ENCODE data around the gene SMIM20. TPM values are rescaled to one million over a fixed set of nuclear protein-coding genes. Genes with fewer than 3 reads are reported as not detected.

The SMIM20 gene
- total RNA-seq, 1 donor from 2014 or later: 17.0 TPM

DNA sequence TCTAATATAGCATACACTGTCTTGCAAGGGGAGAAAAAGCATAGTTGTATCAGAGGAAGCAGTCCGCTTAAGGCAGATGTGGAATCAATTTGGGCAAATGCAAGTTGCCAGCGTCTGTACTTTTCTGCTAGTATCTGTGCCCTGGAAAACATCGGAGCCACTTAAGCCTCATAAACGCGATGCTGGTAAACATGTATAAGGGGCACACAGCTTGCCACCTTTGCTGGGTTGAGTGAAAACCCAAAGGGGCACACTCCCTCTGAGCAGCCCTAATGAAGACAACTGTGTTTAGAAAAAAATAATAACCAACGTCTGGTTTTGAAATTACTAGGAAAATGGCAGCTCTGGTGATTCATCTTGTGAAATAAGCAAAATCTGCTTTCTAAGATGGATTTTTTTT is 24.3 kb downstream of the SMIM20 start:
- peaks cover 15% of the 10 kb centered on the region for H3K36me3 Mint-ChIP-seq (ENCODE audit: low read depth)
- H3K4me1 Mint-ChIP-seq (ENCODE audit: low read depth): peaks cover 34% of the 10 kb centered on the region
- DNase-seq (ENCODE audit: low spot score): no peak
- peaks cover 8% of the 10 kb centered on the region for H3K9me3 Mint-ChIP-seq
- H3K27me3 Mint-ChIP-seq (ENCODE audit: low read depth): no peaks in the 10 kb centered on the region
- peak overlapping the region; percentile 59 for H3K4me3 Mint-ChIP-seq (ENCODE audit: low read depth)
- intact Hi-C loops (cut with micrococcal nuclease): loop anchor here (1.0 to 5.0 kb wide), 5 partner anchors 24 to 259 kb away; partner anchors contain the start of genes SEL1L3 and SMIM20
- peak overlapping the region; percentile 96 for H3K27ac Mint-ChIP-seq

DNA sequence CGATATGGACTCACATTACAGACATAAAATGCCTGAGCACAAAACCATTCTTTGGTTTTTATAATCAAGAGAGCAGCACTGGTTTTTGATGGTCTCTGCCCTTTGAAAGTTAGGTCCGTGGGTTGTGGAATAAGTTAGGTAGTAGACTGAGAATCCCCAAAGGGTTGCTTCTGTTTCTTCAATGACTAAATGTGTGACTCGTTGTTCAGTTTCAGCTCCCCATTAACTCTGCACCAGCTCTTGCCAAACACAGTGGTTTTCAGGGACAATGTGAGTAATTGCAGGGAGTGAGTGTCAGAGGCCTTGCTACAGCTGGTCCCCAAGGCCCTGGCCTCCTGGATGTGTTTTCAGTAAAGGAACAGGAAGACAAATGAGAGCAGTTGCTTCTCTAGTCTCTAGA is 24.8 kb downstream of the SMIM20 start:
- Mint-ChIP-seq H3K36me3 (ENCODE audit: low read depth) (peaks cover 15% of the 10 kb centered on the region), H3K4me3 (ENCODE audit: low read depth) (peak overlapping the region; percentile 59), H3K4me1 (ENCODE audit: low read depth) (peaks cover 34% of the 10 kb centered on the region), H3K27me3 (ENCODE audit: low read depth) (no peaks in the 10 kb centered on the region), H3K27ac (peak overlapping the region; percentile 96), H3K9me3 (peaks cover 8% of the 10 kb centered on the region)
- peak; percentile 21 for DNase-seq (ENCODE audit: low spot score)
- intact Hi-C loops (cut with micrococcal nuclease): loop anchor here (1.0 to 5.0 kb wide), 5 partner anchors 24 to 259 kb away; partner anchors contain the start of genes SEL1L3 and SMIM20

DNA sequence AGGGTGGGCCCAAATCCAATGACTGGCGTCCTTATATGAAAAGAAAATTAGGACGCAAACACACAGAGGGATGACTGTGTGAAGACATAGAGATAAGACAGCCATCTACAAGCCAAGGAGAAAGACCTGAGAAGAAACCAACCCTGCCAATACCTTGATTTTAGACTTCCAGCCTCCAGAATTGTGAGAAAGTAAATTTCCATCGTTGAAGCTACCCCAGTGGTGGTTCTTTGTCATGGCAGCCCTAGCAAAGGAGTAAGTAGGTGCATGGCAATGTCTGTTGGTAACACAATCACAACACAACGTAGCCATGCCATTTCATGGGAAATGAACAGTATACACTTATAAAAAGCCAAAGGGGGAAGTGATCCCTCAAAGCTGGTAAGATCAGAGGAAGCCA is 25.3 kb downstream of the SMIM20 start:
- Mint-ChIP-seq H3K9me3 (peaks cover 8% of the 10 kb centered on the region), H3K4me3 (ENCODE audit: low read depth) (peak overlapping the region; percentile 59), H3K36me3 (ENCODE audit: low read depth) (peaks cover 15% of the 10 kb centered on the region), H3K4me1 (ENCODE audit: low read depth) (peaks cover 34% of the 10 kb centered on the region), H3K27me3 (ENCODE audit: low read depth) (no peaks in the 10 kb centered on the region), H3K27ac (peak overlapping the region; percentile 96)
- DNase-seq (ENCODE audit: low spot score): no peak
- intact Hi-C loops (cut with micrococcal nuclease): loop anchor here (2.0 to 5.0 kb wide), 3 partner anchors 69 to 258 kb away; partner anchors contain the start of gene SEL1L3

DNA sequence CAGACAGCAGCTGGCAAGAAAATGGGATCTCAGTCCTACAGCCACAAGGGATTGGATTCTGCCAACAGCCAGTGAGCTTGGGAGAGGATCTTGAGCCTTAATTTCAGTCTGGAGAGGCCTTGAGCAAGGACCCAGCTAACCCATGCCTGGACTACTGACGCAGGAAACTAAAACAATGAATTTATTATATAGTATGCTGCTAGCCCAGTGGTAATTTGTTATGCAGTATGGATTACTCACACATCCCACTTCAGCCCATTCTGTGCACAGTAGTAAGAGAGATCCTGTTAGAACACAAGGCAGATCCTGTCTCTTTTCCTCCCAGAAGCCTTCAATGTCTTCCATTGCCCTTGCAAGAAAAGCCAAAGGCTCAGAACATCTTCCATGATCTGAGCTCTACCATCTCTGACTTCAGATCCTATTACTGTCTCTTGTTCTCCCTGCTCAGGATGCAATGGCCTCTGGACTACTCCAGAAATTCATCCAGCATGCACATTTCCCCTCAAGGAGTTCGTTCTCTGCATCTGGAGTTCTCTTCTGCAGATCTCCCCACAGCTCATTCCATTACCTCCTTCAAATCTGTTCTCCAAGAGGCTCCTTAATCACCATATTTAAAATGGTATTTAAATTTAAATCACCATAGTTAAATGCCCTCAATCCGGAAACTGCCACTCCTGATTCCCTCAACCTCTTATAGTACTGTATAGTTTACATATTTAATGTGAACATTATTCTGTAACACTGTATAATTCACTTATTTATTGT is 27.6 kb downstream of the SMIM20 start:
- Mint-ChIP-seq H3K36me3 (ENCODE audit: low read depth) (peaks cover 15% of the 10 kb centered on the region), H3K27ac (no peak overlapping the region), H3K9me3 (peaks cover 8% of the 10 kb centered on the region), H3K27me3 (ENCODE audit: low read depth) (no peaks in the 10 kb centered on the region), H3K4me3 (ENCODE audit: low read depth) (no peak overlapping the region), H3K4me1 (ENCODE audit: low read depth) (peaks cover 34% of the 10 kb centered on the region)
- intact Hi-C loops (cut with micrococcal nuclease): no loop called here
- no peak for DNase-seq (ENCODE audit: low spot score)

DNA sequence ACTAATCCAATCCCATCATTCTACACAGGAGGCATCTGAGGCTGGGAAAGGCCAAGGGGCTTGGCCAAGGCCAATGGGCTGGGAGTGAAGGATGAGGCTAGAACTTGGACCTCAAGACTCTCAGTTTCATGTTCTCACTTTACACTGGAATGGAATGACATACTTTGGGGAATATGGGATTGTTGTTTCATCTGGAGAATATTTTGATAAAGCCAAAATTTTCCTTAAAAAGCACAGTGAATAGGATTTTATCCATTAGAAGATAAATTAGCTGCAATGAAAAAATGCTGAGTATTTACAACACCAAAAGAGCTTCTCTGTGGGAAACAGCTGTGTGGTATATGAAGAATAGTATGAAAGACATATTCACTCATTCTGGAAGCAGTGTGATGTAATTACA is 29.3 kb downstream of the SMIM20 start:
- Mint-ChIP-seq H3K9me3 (peaks cover 8% of the 10 kb centered on the region), H3K4me1 (ENCODE audit: low read depth) (peaks cover 24% of the 10 kb centered on the region), H3K4me3 (ENCODE audit: low read depth) (no peak overlapping the region), H3K27me3 (ENCODE audit: low read depth) (no peaks in the 10 kb centered on the region), H3K27ac (no peak overlapping the region), H3K36me3 (ENCODE audit: low read depth) (peaks cover 15% of the 10 kb centered on the region)
- no peak for DNase-seq (ENCODE audit: low spot score)
- intact Hi-C loops (cut with micrococcal nuclease): no loop called here

DNA sequence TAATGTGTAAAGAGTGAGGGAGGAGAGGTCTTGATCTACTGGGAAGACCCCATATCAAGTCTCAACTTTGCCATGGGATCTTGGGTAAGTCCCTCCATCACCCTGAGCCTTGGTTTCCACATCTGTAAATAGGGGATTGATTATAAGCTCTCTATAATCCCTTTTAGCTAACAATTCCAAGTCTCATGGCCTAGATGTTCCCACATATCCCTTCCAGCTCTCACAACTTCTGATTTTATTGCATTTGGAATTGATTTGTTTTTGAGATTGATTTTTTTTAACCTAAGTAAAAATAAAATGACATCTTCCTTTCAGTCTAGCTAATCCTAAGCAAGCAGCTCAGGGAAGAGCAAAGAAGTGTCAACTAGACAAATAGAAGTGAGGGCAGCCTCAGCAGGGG is 29.8 kb downstream of the SMIM20 start:
- no peak overlapping the region for H3K4me3 Mint-ChIP-seq (ENCODE audit: low read depth)
- peaks cover 14% of the 10 kb centered on the region for H3K36me3 Mint-ChIP-seq (ENCODE audit: low read depth)
- DNase-seq (ENCODE audit: low spot score): no peak
- intact Hi-C loops (cut with micrococcal nuclease): no loop called here
- peaks cover 8% of the 10 kb centered on the region for H3K9me3 Mint-ChIP-seq
- H3K27me3 Mint-ChIP-seq (ENCODE audit: low read depth): peaks cover 3% of the 10 kb centered on the region
- H3K4me1 Mint-ChIP-seq (ENCODE audit: low read depth): peaks cover 20% of the 10 kb centered on the region
- H3K27ac Mint-ChIP-seq: no peak overlapping the region

DNA sequence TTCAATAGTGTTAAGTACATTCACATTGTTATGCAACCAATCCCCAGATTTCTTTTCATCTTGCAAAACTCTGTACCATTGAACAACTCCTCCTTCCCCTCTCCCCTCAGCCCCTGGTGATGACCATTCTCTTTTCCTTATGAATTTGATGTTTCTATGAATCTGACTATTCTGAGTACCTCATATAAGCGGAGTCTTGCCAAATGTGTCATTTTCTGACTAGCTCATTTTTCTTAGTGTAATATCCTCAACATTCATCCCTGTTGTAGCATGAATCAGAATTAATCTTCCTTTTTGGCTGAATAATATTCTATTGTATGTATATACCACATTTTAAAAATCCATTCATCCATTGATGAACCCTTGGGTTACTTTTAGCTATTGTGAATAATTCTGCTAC is 34.0 kb downstream of the SMIM20 start:
- no peaks in the 10 kb centered on the region for H3K9me3 Mint-ChIP-seq
- intact Hi-C loops (cut with micrococcal nuclease): no loop called here
- no peaks in the 10 kb centered on the region for H3K36me3 Mint-ChIP-seq (ENCODE audit: low read depth)
- H3K4me1 Mint-ChIP-seq (ENCODE audit: low read depth): peaks cover 9% of the 10 kb centered on the region
- DNase-seq (ENCODE audit: low spot score): no peak
- no peak overlapping the region for H3K27ac Mint-ChIP-seq
- peaks cover 12% of the 10 kb centered on the region for H3K27me3 Mint-ChIP-seq (ENCODE audit: low read depth)
- H3K4me3 Mint-ChIP-seq (ENCODE audit: low read depth): no peak overlapping the region

DNA sequence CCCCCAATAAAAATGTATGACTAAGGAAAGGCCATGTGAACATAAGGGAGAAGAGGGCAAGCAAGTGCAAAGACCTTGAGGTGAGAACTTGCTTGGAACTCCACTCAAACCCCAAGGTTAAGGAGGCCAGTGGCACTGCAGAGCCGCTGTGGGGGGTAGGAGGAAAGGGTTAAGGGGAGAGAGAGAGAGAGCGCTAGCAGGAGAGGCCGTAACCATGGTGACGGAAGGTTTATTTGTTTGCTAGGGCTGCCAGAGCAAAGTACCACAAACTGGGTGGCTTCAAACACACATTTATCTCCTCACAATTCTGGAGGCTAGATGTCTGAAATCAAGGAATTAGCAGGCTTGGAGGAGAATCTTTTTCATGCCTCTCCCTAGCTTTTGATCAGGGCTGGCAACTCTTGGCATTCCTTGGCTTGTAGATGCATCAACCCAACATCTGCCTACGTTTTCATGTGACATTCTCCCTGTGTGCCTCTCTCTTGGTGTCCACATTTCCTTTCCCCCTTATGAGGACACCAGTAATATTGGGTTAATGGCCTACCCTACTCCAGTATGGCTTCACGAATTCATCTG is 35.2 kb downstream of the SMIM20 start:
- H3K27me3 Mint-ChIP-seq (ENCODE audit: low read depth): peaks cover 12% of the 10 kb centered on the region
- H3K4me1 Mint-ChIP-seq (ENCODE audit: low read depth): peaks cover 10% of the 10 kb centered on the region
- no peaks in the 10 kb centered on the region for H3K9me3 Mint-ChIP-seq
- no peak for DNase-seq (ENCODE audit: low spot score)
- intact Hi-C loops (cut with micrococcal nuclease): no loop called here
- no peak overlapping the region for H3K27ac Mint-ChIP-seq
- H3K36me3 Mint-ChIP-seq (ENCODE audit: low read depth): no peaks in the 10 kb centered on the region
- no peak overlapping the region for H3K4me3 Mint-ChIP-seq (ENCODE audit: low read depth)

DNA sequence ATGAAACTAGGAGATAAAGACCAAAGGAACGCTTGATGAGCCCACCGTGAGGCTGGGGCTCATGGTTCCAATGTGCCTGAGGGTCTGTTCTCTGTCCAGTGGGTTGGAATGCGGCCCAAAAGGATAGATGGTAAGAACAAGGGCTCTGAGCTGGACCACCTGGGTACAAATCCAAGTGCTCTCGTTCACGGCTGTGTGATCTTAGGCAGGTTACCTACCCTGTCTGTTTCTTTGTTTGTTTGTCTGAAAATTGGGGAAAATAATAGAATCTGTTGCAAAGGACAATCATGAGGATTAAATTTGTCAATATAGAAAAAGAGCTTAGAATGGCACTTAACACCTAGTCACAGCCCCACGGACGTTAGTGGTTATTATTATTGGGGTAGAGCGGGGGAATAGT is 36.0 kb downstream of the SMIM20 start:
- no peak overlapping the region for H3K27ac Mint-ChIP-seq
- no peak overlapping the region for H3K4me3 Mint-ChIP-seq (ENCODE audit: low read depth)
- H3K9me3 Mint-ChIP-seq: no peaks in the 10 kb centered on the region
- peaks cover 12% of the 10 kb centered on the region for H3K27me3 Mint-ChIP-seq (ENCODE audit: low read depth)
- no peak for DNase-seq (ENCODE audit: low spot score)
- intact Hi-C loops (cut with micrococcal nuclease): no loop called here
- no peaks in the 10 kb centered on the region for H3K36me3 Mint-ChIP-seq (ENCODE audit: low read depth)
- H3K4me1 Mint-ChIP-seq (ENCODE audit: low read depth): peaks cover 17% of the 10 kb centered on the region

DNA sequence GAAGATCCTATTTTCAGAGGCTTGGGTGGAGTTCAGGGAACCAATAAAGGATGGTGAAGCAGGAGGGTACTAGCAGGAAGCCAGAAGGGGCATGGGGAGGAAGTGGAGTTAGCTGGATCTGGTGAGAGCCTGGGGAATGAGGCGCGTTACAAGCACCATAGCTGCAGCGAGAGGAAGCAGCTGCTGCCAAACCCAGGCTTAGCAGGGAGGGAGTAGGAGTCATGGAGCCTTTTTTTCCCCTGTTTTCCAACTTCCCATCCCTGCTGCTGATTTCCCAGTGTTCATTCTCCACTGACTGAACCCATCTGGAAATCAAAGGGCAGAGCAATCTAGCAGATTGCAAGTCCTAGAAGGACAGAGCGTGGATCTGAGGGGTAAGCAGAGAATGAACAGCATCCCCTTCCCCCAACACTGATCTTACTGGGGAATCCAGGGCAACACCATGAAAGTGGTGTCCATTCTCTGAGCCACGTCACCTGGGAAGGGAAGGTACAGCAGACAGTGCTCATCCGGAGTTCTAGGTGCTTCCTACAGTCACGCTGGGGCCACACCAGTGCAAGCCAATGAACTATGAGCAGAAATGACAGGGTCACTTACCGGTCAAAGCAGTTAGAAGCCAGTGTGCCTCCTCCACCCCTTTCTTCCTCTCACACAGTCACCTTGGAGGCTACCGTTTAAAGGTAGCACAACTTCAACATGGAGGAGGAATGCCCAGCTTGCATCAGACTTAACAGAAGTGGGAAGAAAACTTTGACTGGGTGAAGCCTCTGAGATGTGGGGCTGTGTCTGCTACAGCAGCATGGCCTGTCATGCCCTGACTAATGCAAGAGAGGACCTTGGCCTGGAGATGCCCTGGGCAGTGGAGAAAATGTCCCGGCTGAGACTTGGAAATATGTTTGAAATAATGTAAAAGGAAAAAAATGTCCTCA is 36.7 kb downstream of the SMIM20 start:
- no peak for DNase-seq (ENCODE audit: low spot score)
- peaks cover 17% of the 10 kb centered on the region for H3K4me1 Mint-ChIP-seq (ENCODE audit: low read depth)
- H3K36me3 Mint-ChIP-seq (ENCODE audit: low read depth): no peaks in the 10 kb centered on the region
- no peak overlapping the region for H3K4me3 Mint-ChIP-seq (ENCODE audit: low read depth)
- intact Hi-C loops (cut with micrococcal nuclease): no loop called here
- no peak overlapping the region for H3K27ac Mint-ChIP-seq
- no peaks in the 10 kb centered on the region for H3K9me3 Mint-ChIP-seq
- H3K27me3 Mint-ChIP-seq (ENCODE audit: low read depth): peaks cover 12% of the 10 kb centered on the region

DNA sequence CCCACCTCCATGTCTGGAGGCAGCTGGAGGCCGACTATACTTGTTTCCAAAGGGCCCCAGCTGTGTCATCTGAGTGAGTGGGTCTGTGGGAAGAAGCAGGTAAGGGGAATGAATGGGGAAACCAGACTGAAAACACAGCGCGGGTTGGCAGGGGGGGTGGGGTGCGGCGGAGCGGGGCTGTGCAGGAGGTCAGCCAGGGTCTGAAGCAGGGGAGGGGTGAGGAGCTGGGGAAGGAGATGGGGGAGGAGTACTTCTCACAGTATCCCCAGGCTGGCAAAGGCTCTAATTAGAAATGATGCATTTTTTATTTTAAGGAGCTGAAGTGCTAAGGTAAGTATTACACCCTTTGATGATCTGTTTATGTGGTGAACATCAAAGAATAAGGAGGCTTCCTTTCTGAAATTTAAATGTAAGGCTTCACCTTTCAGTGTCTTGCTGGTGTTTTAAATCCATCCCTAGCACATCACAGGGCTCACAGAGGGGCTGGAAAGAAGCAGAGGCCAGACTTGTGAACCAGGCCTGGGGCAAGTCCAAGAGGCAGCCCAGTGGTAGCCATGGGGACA is 37.5 kb downstream of the SMIM20 start:
- intact Hi-C loops (cut with micrococcal nuclease): no loop called here
- no peak overlapping the region for H3K4me3 Mint-ChIP-seq (ENCODE audit: low read depth)
- H3K36me3 Mint-ChIP-seq (ENCODE audit: low read depth): no peaks in the 10 kb centered on the region
- H3K27ac Mint-ChIP-seq: no peak overlapping the region
- no peak for DNase-seq (ENCODE audit: low spot score)
- peaks cover 17% of the 10 kb centered on the region for H3K4me1 Mint-ChIP-seq (ENCODE audit: low read depth)
- peaks cover 12% of the 10 kb centered on the region for H3K27me3 Mint-ChIP-seq (ENCODE audit: low read depth)
- peaks cover 5% of the 10 kb centered on the region for H3K9me3 Mint-ChIP-seq

DNA sequence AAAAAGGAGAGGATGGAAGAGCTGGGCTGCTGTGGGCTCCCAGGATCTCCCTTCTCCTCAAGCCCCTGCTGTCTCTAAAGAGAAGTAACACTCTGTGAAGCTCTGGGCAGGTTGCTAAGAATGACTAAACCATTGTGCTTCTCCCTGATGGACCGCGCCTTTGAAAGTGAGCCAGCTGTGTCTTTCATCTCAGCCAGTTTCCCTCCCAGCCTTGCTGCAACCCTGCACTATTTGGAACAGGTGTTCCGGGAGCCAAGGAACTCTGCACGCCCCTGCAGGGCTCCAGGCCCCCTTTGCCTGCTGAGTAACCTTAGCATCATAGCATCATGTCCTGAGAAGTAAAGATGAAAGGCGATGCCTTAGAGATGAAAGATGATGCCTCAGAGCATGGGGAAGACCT is 39.7 kb downstream of the SMIM20 start:
- DNase-seq (ENCODE audit: low spot score): no peak
- Mint-ChIP-seq H3K27me3 (ENCODE audit: low read depth) (peaks cover 15% of the 10 kb centered on the region), H3K27ac (no peak overlapping the region), H3K4me3 (ENCODE audit: low read depth) (no peak overlapping the region), H3K36me3 (ENCODE audit: low read depth) (no peaks in the 10 kb centered on the region), H3K4me1 (ENCODE audit: low read depth) (peaks cover 17% of the 10 kb centered on the region), H3K9me3 (peaks cover 6% of the 10 kb centered on the region)
- intact Hi-C loops (cut with micrococcal nuclease): no loop called here
